Measurements from ENCODE around the gene PTPN4.

Gene PTPN4

DNA sequence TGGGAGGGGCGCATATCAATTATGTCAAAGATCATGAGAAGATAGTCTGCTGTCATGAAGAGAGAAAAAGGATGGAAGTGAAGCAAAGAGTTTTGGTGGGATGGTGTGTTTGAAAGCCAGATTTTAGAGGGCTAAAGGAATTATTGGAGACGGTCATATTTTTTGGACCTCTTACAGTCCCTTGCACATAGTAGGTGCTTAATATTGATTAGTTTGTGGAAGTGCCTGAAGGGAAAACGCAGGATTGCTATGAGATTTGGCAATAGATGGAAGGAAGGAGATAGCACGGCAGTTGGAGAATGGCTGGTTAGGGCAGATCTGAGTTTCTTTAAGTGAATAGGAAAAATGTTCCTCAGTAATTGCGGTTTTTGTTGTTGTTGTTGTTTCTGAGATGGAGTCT is 269.1 kb downstream of the PTPN4 start:
- Histone ChIP-seq H3K27me3 (ENCODE audit: insufficient read depth, low read length, poor library complexity, severe bottlenecking) (no peaks in the 10 kb centered on the region), H3K36me3 (ENCODE audit: insufficient read depth, low read length) (peaks cover 9% of the 10 kb centered on the region; the same call in 1 of the 2 replicates), H3K4me3 (ENCODE audit: low read length, poor library complexity, severe bottlenecking) (no peak overlapping the region), H4K20me1 (ENCODE audit: insufficient read depth, low read length, poor library complexity, severe bottlenecking) (no peaks in the 10 kb centered on the region), H2AFZ (ENCODE audit: low read length) (no peak overlapping the region), H3K79me2 (ENCODE audit: insufficient read depth, low read length) (no peaks in the 10 kb centered on the region; the same call in 1 of the 2 replicates), H3K4me1 (ENCODE audit: insufficient read depth, low read length, poor library complexity, severe bottlenecking) (no peaks in the 10 kb centered on the region), H3F3A (ENCODE audit: low read depth) (no peaks in the 10 kb centered on the region), H3K9me2 (replicated peaks; ENCODE audit: low read depth, low read length) (no peaks in the 10 kb centered on the region), H3K9me3 (ENCODE audit: insufficient read depth, low read depth, low read length) (peaks cover 4% of the 10 kb centered on the region; the same call in 1 of the 2 replicates), H3K4me2 (ENCODE audit: low read depth, low read length, poor library complexity, severe bottlenecking) (no peak overlapping the region), H3K9ac (ENCODE audit: low read depth, low read length, poor library complexity, severe bottlenecking) (no peak overlapping the region)
- no peak for TF ChIP-seq EZH2phosphoT487 (IDR thresholded peaks at IDR 0.05; ENCODE audit: borderline replicate concordance)
- TF ChIP-seq, protein P1, sequence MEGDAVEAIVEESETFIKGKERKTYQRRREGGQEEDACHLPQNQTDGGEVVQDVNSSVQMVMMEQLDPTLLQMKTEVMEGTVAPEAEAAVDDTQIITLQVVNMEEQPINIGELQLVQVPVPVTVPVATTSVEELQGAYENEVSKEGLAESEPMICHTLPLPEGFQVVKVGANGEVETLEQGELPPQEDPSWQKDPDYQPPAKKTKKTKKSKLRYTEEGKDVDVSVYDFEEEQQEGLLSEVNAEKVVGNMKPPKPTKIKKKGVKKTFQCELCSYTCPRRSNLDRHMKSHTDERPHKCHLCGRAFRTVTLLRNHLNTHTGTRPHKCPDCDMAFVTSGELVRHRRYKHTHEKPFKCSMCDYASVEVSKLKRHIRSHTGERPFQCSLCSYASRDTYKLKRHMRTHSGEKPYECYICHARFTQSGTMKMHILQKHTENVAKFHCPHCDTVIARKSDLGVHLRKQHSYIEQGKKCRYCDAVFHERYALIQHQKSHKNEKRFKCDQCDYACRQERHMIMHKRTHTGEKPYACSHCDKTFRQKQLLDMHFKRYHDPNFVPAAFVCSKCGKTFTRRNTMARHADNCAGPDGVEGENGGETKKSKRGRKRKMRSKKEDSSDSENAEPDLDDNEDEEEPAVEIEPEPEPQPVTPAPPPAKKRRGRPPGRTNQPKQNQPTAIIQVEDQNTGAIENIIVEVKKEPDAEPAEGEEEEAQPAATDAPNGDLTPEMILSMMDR (conservative IDR thresholded peaks at IDR 0.05; ENCODE audit: low read length) = no peak

DNA sequence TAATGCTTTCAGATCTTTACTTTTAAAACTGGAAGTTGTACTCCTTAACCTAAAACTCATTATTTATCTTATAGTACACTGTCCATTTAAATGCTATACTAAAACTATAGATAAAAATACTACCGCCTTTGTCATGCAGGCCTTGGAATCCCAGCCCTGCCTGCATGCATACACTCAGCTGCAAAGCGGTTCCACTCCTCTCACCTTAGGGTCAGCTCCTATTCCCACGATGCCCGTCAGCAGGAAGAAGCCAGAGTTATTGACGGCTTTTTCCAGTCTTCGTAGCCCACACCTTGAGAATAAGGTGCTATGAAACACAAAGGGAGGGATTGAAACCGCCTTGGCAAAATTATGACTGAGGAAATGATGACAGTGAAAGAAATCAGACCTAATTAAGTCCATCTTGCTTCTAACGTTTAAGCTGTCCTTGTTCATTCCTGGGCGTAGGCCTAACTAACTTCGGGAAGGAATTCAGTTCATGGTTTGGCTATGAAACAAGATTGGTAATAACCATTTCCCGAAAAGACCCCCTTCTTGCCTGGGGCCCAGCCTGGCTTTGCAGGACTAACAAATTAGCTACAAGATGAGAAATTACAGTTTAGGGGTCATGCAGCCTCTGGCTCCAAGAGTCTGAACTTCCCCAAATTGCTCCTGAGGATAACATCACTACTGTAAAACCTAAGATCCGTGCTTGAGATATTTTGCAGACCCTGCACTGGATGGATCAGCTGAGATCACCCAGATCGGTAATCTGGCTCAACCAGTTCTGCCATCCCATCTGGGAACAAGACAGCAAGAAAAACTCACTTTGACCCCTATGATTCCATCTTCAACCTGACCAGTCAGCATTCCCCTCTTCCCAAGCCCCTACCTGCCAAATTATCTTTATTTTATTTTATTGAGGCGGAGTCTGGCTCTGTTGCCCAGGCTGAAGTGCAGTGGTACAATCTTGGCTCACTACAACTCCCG is 270.2 kb downstream of the PTPN4 start:
- H3K4me1 ChIP-seq (ENCODE audit: insufficient read depth, low read length, poor library complexity, severe bottlenecking) = no peaks in the 10 kb centered on the region
- peaks cover 9% of the 10 kb centered on the region; the same call in 1 of the 2 replicates for H3K36me3 ChIP-seq (ENCODE audit: insufficient read depth, low read length)
- H3K9me2 ChIP-seq (replicated peaks; ENCODE audit: low read depth, low read length) = no peaks in the 10 kb centered on the region
- H3F3A ChIP-seq (ENCODE audit: low read depth) = no peaks in the 10 kb centered on the region
- H3K4me3 ChIP-seq (ENCODE audit: low read length, poor library complexity, severe bottlenecking) = no peak overlapping the region
- no peaks in the 10 kb centered on the region for H3K27me3 ChIP-seq (ENCODE audit: insufficient read depth, low read length, poor library complexity, severe bottlenecking)
- peaks cover 4% of the 10 kb centered on the region; the same call in 1 of the 2 replicates for H3K9me3 ChIP-seq (ENCODE audit: insufficient read depth, low read depth, low read length)
- H2AFZ ChIP-seq (ENCODE audit: low read length) = no peak overlapping the region
- no peaks in the 10 kb centered on the region; the same call in 1 of the 2 replicates for H3K79me2 ChIP-seq (ENCODE audit: insufficient read depth, low read length)
- H3K4me2 ChIP-seq (ENCODE audit: low read depth, low read length, poor library complexity, severe bottlenecking) = no peak overlapping the region
- H3K9ac ChIP-seq (ENCODE audit: low read depth, low read length, poor library complexity, severe bottlenecking) = no peak overlapping the region
- no peak for TF ChIP-seq EZH2phosphoT487 (IDR thresholded peaks at IDR 0.05; ENCODE audit: borderline replicate concordance)
- TF ChIP-seq, protein P1 (conservative IDR thresholded peaks at IDR 0.05; ENCODE audit: low read length) = no peak
- no peaks in the 10 kb centered on the region for H4K20me1 ChIP-seq (ENCODE audit: insufficient read depth, low read length, poor library complexity, severe bottlenecking)

DNA sequence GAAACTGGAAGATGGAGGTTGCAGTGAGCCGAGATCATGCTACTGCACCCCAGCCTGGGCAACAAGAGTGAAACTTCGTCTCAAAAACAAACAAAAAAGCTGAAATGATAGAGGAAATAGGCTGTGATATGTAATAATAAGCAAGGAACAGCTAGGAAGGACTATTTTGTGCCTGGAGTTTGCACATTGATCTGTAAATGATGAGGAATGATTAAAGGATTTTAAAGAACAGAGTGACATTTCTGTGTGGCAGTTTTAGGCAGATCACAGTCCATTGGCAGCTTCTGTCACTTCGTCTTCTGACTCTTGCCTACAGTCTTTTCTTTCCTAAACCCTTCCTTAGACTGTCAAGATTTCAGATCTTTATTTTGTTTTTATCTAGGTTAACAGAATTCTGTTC is 272.6 kb downstream of the PTPN4 start:
- H3K79me2 ChIP-seq (ENCODE audit: insufficient read depth, low read length) = no peaks in the 10 kb centered on the region; the same call in 1 of the 2 replicates
- H3K36me3 ChIP-seq (ENCODE audit: insufficient read depth, low read length) = 0 out of 2 replicates have a peak, but pooled peaks cover under 1% of the 10 kb centered on the region
- no peaks in the 10 kb centered on the region for H4K20me1 ChIP-seq (ENCODE audit: insufficient read depth, low read length, poor library complexity, severe bottlenecking)
- TF ChIP-seq, protein P1 (conservative IDR thresholded peaks at IDR 0.05; ENCODE audit: low read length) = no peak
- TF ChIP-seq EZH2phosphoT487 (IDR thresholded peaks at IDR 0.05; ENCODE audit: borderline replicate concordance) = no peak
- no peak overlapping the region for H3K4me3 ChIP-seq (ENCODE audit: low read length, poor library complexity, severe bottlenecking)
- H3K9me3 ChIP-seq (ENCODE audit: insufficient read depth, low read depth, low read length) = no peaks in the 10 kb centered on the region
- no peak overlapping the region for H3K9ac ChIP-seq (ENCODE audit: low read depth, low read length, poor library complexity, severe bottlenecking)
- H3K4me1 ChIP-seq (ENCODE audit: insufficient read depth, low read length, poor library complexity, severe bottlenecking) = no peaks in the 10 kb centered on the region
- H3K27me3 ChIP-seq (ENCODE audit: insufficient read depth, low read length, poor library complexity, severe bottlenecking) = no peaks in the 10 kb centered on the region
- no peak overlapping the region for H2AFZ ChIP-seq (ENCODE audit: low read length)
- H3K4me2 ChIP-seq (ENCODE audit: low read depth, low read length, poor library complexity, severe bottlenecking) = no peak overlapping the region
- H3F3A ChIP-seq (ENCODE audit: low read depth) = no peaks in the 10 kb centered on the region
- no peaks in the 10 kb centered on the region for H3K9me2 ChIP-seq (replicated peaks; ENCODE audit: low read depth, low read length)

Data from Loucy (cell line).